Activated T-helper 2 cell treated with anti-CD3 and anti-CD28 coated beads, Interferon-gamma antibody, Interleukin-2, Interleukin-4, amounts not matched to agents 10 μg/mL and 5 μg/mL and 100 μg/mL, durations not matched to agents 14 hours and 24 hours and 36 hours (primary cell): ENCODE results near the gene KRT33A. TPM values are rescaled to one million over a fixed set of nuclear protein-coding genes. Genes with fewer than 3 reads are reported as not detected.
"Not testable (repeated sequence)": the region's sequence is repeated elsewhere in the genome, so short reads cannot be mapped to it uniquely, and the experiment has no call there.

ENCODE experiments used
- DNase-seq: peaks from one replicate; pipeline ENCODE4 v3.0.0; 2021; ENCODE audit warnings: low spot score
- H3K27ac Mint-ChIP-seq: one replicate; pipeline ENCODE4 v1.8.0; 2021; ENCODE audit warnings: mixed read lengths
- H3K27me3 Mint-ChIP-seq: one replicate; pipeline ENCODE4 v1.8.0; 2021; ENCODE audit warnings: low read depth, mixed read lengths
- H3K36me3 Mint-ChIP-seq: one replicate; pipeline ENCODE4 v1.8.0; 2021; ENCODE audit warnings: low read depth, mixed read lengths
- H3K4me1 Mint-ChIP-seq: one replicate; pipeline ENCODE4 v1.8.0; 2021; ENCODE audit warnings: low read depth, mixed read lengths
- H3K4me3 Mint-ChIP-seq: one replicate; pipeline ENCODE4 v1.8.0; 2021; ENCODE audit warnings: low read depth, mild to moderate bottlenecking, moderate library complexity, mixed read lengths
- H3K9me3 Mint-ChIP-seq: one replicate; pipeline ENCODE4 v1.8.0; 2021; ENCODE audit warnings: mixed read lengths
- intact Hi-C: fragments of 100-400 bp; cut with micrococcal nuclease; formaldehyde crosslinking; loops from one replicate; pipeline ENCODE4 v1.15.1; 2023
- total RNA-seq: library from RNA; stranded (reverse); gene quantifications from 2 replicates; pipeline ENCODE4 v1.2.3, GENCODE V29; 2022

KRT33A gene
- total RNA-seq, 1 donor from 2014 or later = not detected

- no peaks in the 10 kb centered on the region for H3K4me1 Mint-ChIP-seq
- DNase-seq = no peak
- H3K27ac Mint-ChIP-seq = no peak overlapping the region
- no peaks in the 10 kb centered on the region for H3K9me3 Mint-ChIP-seq
- H3K4me3 Mint-ChIP-seq = no peak overlapping the region
- H3K27me3 Mint-ChIP-seq = peaks cover 24% of the 10 kb centered on the region
- H3K36me3 Mint-ChIP-seq = no peaks in the 10 kb centered on the region
- intact Hi-C loops = no loop called here
Observed at GRCh38 chr17:41351177-41351576, 549 bp upstream of the KRT33A start.

- H3K27ac Mint-ChIP-seq = no peak overlapping the region
Observed at GRCh38 chr17:41347869-41348760, 2.5 kb downstream of the KRT33A start.

GRCh38 chr17:41346421-41346820 lies 4.2 kb downstream of the KRT33A start:
- intact Hi-C loops, H3K36me3 Mint-ChIP-seq, H3K4me3 Mint-ChIP-seq, H3K4me1 Mint-ChIP-seq, DNase-seq, H3K27ac Mint-ChIP-seq: not testable (repeated sequence)
- Mint-ChIP-seq H3K27me3 (peaks cover 24% of the 10 kb centered on the region), H3K9me3 (peaks cover 18% of the 10 kb centered on the region)

More at GRCh38 chr17:41347869-41348760, 2.5 kb downstream of the KRT33A start:
- no peak overlapping the region for H3K4me3 Mint-ChIP-seq
- no peak for DNase-seq
- H3K36me3 Mint-ChIP-seq = peaks cover 4% of the 10 kb centered on the region
- H3K9me3 Mint-ChIP-seq = peaks cover 3% of the 10 kb centered on the region
- H3K27me3 Mint-ChIP-seq = peaks cover 27% of the 10 kb centered on the region
- intact Hi-C loops = no loop called here
- H3K4me1 Mint-ChIP-seq = no peaks in the 10 kb centered on the region

GRCh38 chr17:41345992-41346391 lies 4.6 kb downstream of the KRT33A start:
- H3K4me1 Mint-ChIP-seq = peaks cover 9% of the 10 kb centered on the region
- peaks cover 18% of the 10 kb centered on the region for H3K9me3 Mint-ChIP-seq
- no peak overlapping the region for H3K27ac Mint-ChIP-seq
- intact Hi-C loops = no loop called here
- peaks cover 24% of the 10 kb centered on the region for H3K27me3 Mint-ChIP-seq
- H3K4me3 Mint-ChIP-seq = no peak overlapping the region
- H3K36me3 Mint-ChIP-seq = peaks cover 7% of the 10 kb centered on the region
- DNase-seq = no peak

GRCh38 chr17:41343029-41343428 lies 7.6 kb downstream of the KRT33A start:
- peaks cover 18% of the 10 kb centered on the region for H3K9me3 Mint-ChIP-seq
- H3K27ac Mint-ChIP-seq = no peak overlapping the region
- DNase-seq = no peak
- intact Hi-C loops = loop anchor here (5.0 kb wide), 1 partner anchor 59 kb away; no protein-coding TSS in a partner anchor
- H3K4me1 Mint-ChIP-seq = peaks cover 29% of the 10 kb centered on the region
- H3K27me3 Mint-ChIP-seq = peaks cover 29% of the 10 kb centered on the region
- no peak overlapping the region for H3K4me3 Mint-ChIP-seq
- H3K36me3 Mint-ChIP-seq = peaks cover 7% of the 10 kb centered on the region

GRCh38 chr17:41340934-41341861 lies 9.4 kb downstream of the KRT33A start:
- H3K36me3 Mint-ChIP-seq = peaks cover 7% of the 10 kb centered on the region
- peaks cover 29% of the 10 kb centered on the region for H3K4me1 Mint-ChIP-seq
- H3K27me3 Mint-ChIP-seq = peaks cover 34% of the 10 kb centered on the region
- peaks cover 18% of the 10 kb centered on the region for H3K9me3 Mint-ChIP-seq
- peak overlapping the region; percentile 24 for H3K27ac Mint-ChIP-seq
- H3K4me3 Mint-ChIP-seq = no peak overlapping the region
- peak; percentile 49 for DNase-seq
- intact Hi-C loops = loop anchor here (5.0 kb wide), 1 partner anchor 61 kb away; no protein-coding TSS in a partner anchor

GRCh38 chr17:41340494-41340893 lies 10.1 kb downstream of the KRT33A start:
- Mint-ChIP-seq H3K4me1 (peaks cover 29% of the 10 kb centered on the region), H3K27me3 (peaks cover 33% of the 10 kb centered on the region), H3K27ac (no peak overlapping the region), H3K9me3 (peaks cover 18% of the 10 kb centered on the region), H3K4me3 (no peak overlapping the region), H3K36me3 (peaks cover 7% of the 10 kb centered on the region)
- intact Hi-C loops = loop anchor here (5.0 kb wide), 1 partner anchor 62 kb away; no protein-coding TSS in a partner anchor
- no peak for DNase-seq

GRCh38 chr17:41339571-41340172 lies 11.0 kb downstream of the KRT33A start:
- Mint-ChIP-seq H3K27me3 (peaks cover 30% of the 10 kb centered on the region), H3K27ac (no peak overlapping the region), H3K4me3 (no peak overlapping the region), H3K4me1 (peaks cover 29% of the 10 kb centered on the region), H3K9me3 (peaks cover 18% of the 10 kb centered on the region), H3K36me3 (peaks cover 7% of the 10 kb centered on the region)
- intact Hi-C loops = loop anchor here (5.0 kb wide), 1 partner anchor 63 kb away; no protein-coding TSS in a partner anchor
- no peak for DNase-seq

- no peak overlapping the region for H3K4me3 Mint-ChIP-seq
- H3K27me3 Mint-ChIP-seq = peaks cover 30% of the 10 kb centered on the region
- H3K4me1 Mint-ChIP-seq = peaks cover 29% of the 10 kb centered on the region
- peaks cover 7% of the 10 kb centered on the region for H3K36me3 Mint-ChIP-seq
- no peak overlapping the region for H3K27ac Mint-ChIP-seq
- peaks cover 18% of the 10 kb centered on the region for H3K9me3 Mint-ChIP-seq
- DNase-seq = no peak
- intact Hi-C loops = no loop called here
Observed at GRCh38 chr17:41338961-41339485, 11.6 kb downstream of the KRT33A start.

- no peak for DNase-seq
- no peak overlapping the region for H3K4me3 Mint-ChIP-seq
- peaks cover 20% of the 10 kb centered on the region for H3K27me3 Mint-ChIP-seq
- no peaks in the 10 kb centered on the region for H3K36me3 Mint-ChIP-seq
- intact Hi-C loops = no loop called here
- H3K9me3 Mint-ChIP-seq = no peaks in the 10 kb centered on the region
- peaks cover 18% of the 10 kb centered on the region for H3K4me1 Mint-ChIP-seq
- no peak overlapping the region for H3K27ac Mint-ChIP-seq
Observed at GRCh38 chr17:41335747-41336146, 14.9 kb downstream of the KRT33A start.

- no peaks in the 10 kb centered on the region for H3K9me3 Mint-ChIP-seq
- H3K27me3 Mint-ChIP-seq = peaks cover 14% of the 10 kb centered on the region
- no peak overlapping the region for H3K27ac Mint-ChIP-seq
- intact Hi-C loops = no loop called here
- H3K4me3 Mint-ChIP-seq = no peak overlapping the region
- DNase-seq = no peak
- no peaks in the 10 kb centered on the region for H3K36me3 Mint-ChIP-seq
- peaks cover 10% of the 10 kb centered on the region for H3K4me1 Mint-ChIP-seq
Observed at GRCh38 chr17:41334385-41335305, 16.0 kb downstream of the KRT33A start.
